CD4-positive, alpha-beta memory T cell (primary cell): ENCODE results near the gene E4F1. TPM values are rescaled to one million over a fixed set of nuclear protein-coding genes. Genes with fewer than 3 reads are reported as not detected.

Source experiments
- CTCF ChIA-PET: fragments of 350-600 bp; sonication (Branson Sonifier 250); formaldehyde crosslinking; loops from one replicate; lab custom pipeline; 2021; ENCODE audit warnings: inconsistent platforms; ENCODE audit not compliant: partially characterized antibody; lab: Charles Lee
- POLR2A ChIA-PET: fragments of 350-600 bp; sonication (Branson Sonifier 250); formaldehyde crosslinking; loops from one replicate; lab custom pipeline; 2021; ENCODE audit not compliant: partially characterized antibody; lab: Charles Lee
- DNase-seq, 5 donors: peaks; one replicate each; pipeline versions ENCODE4 v3.0.0 to v3.0.0-alpha.2; 2020 to 2022; ENCODE audit warnings: mixed read lengths in 1 of 5
- H3K27ac ChIP-seq: one replicate; pipeline ENCODE4 v1.7.0; 2013; ENCODE audit warnings: low read depth, low read length
- H3K27me3 ChIP-seq: 2 replicates; pipeline ENCODE4 v1.7.0; 2013; ENCODE audit warnings: mild to moderate bottlenecking, low read length, moderate library complexity; ENCODE audit not compliant: insufficient read depth
- H3K36me3 ChIP-seq: 2 replicates; pipeline ENCODE4 v1.7.0; 2013; ENCODE audit warnings: mild to moderate bottlenecking, low read length, moderate library complexity; ENCODE audit not compliant: insufficient read depth
- H3K4me1 ChIP-seq: 2 replicates; pipeline ENCODE4 v1.7.0; 2013; ENCODE audit warnings: mild to moderate bottlenecking, low read length, moderate library complexity; ENCODE audit not compliant: insufficient read depth
- H3K4me3 ChIP-seq, 2 donors: one replicate each; pipeline ENCODE4 v1.7.0; 2013; ENCODE audit warnings: low read length in 2 of 2, mild to moderate bottlenecking in 1 of 2
- H3K9me3 ChIP-seq, 2 donors: one replicate each; pipeline ENCODE4 v1.7.0; 2013; ENCODE audit warnings: low read length in 2 of 2, control low read depth in 1 of 2; ENCODE audit not compliant: control insufficient read depth in 1 of 2
- H3K27ac Mint-ChIP-seq, 7 donors: one replicate each; pipeline ENCODE4 v1.8.0; 2020 to 2021; ENCODE audit warnings: mixed read lengths in 7 of 7, mild to moderate bottlenecking in 6 of 7, inconsistent platforms in 3 of 7, moderate library complexity in 3 of 7
- H3K27me3 Mint-ChIP-seq, 2 donors: one replicate each; pipeline ENCODE4 v1.8.0; 2020 to 2021; ENCODE audit warnings: mixed read lengths in 2 of 2
- H3K36me3 Mint-ChIP-seq, 2 donors: one replicate each; pipeline ENCODE4 v1.8.0; 2020 to 2021; ENCODE audit warnings: mixed read lengths in 2 of 2, inconsistent platforms in 1 of 2, mild to moderate bottlenecking in 1 of 2
- H3K4me1 Mint-ChIP-seq, 4 donors: one replicate each; pipeline ENCODE4 v1.8.0; 2020 to 2021; ENCODE audit warnings: mixed read lengths in 4 of 4, mild to moderate bottlenecking in 1 of 4
- H3K4me3 Mint-ChIP-seq, 8 donors: one replicate each; pipeline ENCODE4 v1.8.0; 2020 to 2021; ENCODE audit warnings: mixed read lengths in 8 of 8, mild to moderate bottlenecking in 7 of 8, moderate library complexity in 6 of 8, inconsistent platforms in 3 of 8
- H3K9me3 Mint-ChIP-seq, 8 donors: one replicate each; pipeline ENCODE4 v1.8.0; 2020 to 2021; ENCODE audit warnings: mixed read lengths in 8 of 8, mild to moderate bottlenecking in 5 of 8, inconsistent platforms in 3 of 8, moderate library complexity in 1 of 8
- intact Hi-C: fragments of 100-400 bp; cut with micrococcal nuclease; formaldehyde crosslinking; loops from one replicate; pipeline ENCODE4 v1.15.1; 2023
- polyA plus RNA-seq, 2 donors: library from polyadenylated mRNA; unstranded; fragments of 300-500 nt; fragmentation: Illumina TruSeq; gene quantifications; one replicate each; pipeline ENCODE4 v1.2.3, GENCODE V29; 2021
- total RNA-seq, 2 experiments: library from RNA; stranded (reverse); gene quantifications; one replicate each; pipeline ENCODE4 v1.2.3, GENCODE V29; 2021

Gene E4F1
- total and polyA plus RNA-seq, 4 experiments from 2014 or later: 6.7 to 49.7 (median 33.7) TPM

DNA sequence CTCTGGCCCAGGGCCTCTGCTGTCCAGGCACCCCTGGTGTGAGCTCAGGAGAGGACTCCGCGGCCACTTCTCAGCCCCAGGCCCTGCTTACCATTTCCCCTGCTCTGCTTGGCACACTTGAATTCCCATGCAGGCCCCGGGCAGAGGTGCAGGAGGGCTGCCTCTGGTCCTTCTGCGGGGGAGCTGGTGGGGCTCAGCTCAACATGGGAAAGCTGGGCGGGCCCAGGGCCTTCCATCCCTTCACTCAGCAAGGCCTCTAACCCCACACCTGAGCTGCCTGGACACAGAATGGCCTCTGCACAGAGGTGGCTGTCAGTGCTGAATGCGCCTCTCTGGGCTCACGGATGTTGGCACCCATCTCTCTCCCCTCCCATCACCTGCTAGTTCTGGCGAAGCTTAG, 57.1 kb downstream of the E4F1 start:
- Mint-ChIP-seq H3K4me3 (no peak overlapping the region), H3K27ac (no peak overlapping the region), H3K27me3 (no peaks in the 10 kb centered on the region), H3K36me3 (peaks cover 4 to 6% of the 10 kb centered on the region in 2 donors), H3K9me3 (no peaks in the 10 kb centered on the region), H3K4me1 (no peaks in the 10 kb centered on the region)
- Histone ChIP-seq H3K4me1 (no peaks in the 10 kb centered on the region), H3K27me3 (no peaks in the 10 kb centered on the region), H3K27ac (no peak overlapping the region), H3K36me3 (no peaks in the 10 kb centered on the region), H3K4me3 (no peak overlapping the region), H3K9me3 (no peaks in the 10 kb centered on the region)
- intact Hi-C loops: no loop called here
- no peak for DNase-seq
- POLR2A ChIA-PET: interaction anchor here (1.6 kb wide), 1 partner anchor 12 kb away, joined by 5 read pairs; the partner anchor contains the start of gene RNPS1
- CTCF ChIA-PET: no interaction called here

DNA sequence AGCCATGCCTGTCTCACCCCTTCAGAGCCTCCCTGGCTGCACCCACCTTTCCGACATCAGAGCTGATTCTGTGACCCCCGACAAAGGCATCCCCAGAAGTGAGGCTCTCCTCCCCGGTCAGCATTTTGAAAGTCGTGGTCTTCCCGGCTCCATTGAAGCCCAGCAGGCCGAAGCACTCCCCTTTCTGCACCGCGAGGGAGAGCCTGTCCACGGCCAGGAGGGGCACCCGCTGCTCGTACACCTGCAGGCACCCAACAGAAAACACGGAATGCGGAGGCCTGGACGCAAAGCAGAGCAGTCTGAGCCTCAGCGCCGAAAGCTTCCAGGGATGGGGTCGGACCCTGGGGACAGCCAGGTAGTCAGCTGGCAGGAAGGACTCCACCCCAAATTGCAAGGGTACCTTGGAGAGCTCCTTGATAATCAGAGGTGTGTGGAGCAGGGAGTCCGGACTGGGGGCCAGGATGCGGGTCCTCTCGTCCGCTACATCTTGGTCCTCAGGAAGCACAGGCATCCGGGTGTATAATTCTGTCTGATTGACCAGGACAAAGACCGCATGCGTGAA, 57.7 kb downstream of the E4F1 start:
- ChIA-PET CTCF (no interaction called here), POLR2A (interaction anchor here (1.6 kb wide), 1 partner anchor 13 kb away, joined by 5 read pairs; the partner anchor contains the start of gene RNPS1)
- peaks cover 4 to 6% of the 10 kb centered on the region in 2 donors for H3K36me3 Mint-ChIP-seq
- no peak for DNase-seq
- no peaks in the 10 kb centered on the region for H3K4me1 Mint-ChIP-seq
- no peaks in the 10 kb centered on the region for H3K27me3 ChIP-seq
- intact Hi-C loops: no loop called here
- H3K9me3 Mint-ChIP-seq: no peaks in the 10 kb centered on the region
- no peak overlapping the region for H3K4me3 Mint-ChIP-seq
- H3K9me3 ChIP-seq: no peaks in the 10 kb centered on the region
- no peak overlapping the region for H3K4me3 ChIP-seq
- no peaks in the 10 kb centered on the region for H3K27me3 Mint-ChIP-seq
- H3K36me3 ChIP-seq: no peaks in the 10 kb centered on the region
- H3K4me1 ChIP-seq: no peaks in the 10 kb centered on the region
- no peak overlapping the region for H3K27ac Mint-ChIP-seq
- no peak overlapping the region for H3K27ac ChIP-seq

DNA sequence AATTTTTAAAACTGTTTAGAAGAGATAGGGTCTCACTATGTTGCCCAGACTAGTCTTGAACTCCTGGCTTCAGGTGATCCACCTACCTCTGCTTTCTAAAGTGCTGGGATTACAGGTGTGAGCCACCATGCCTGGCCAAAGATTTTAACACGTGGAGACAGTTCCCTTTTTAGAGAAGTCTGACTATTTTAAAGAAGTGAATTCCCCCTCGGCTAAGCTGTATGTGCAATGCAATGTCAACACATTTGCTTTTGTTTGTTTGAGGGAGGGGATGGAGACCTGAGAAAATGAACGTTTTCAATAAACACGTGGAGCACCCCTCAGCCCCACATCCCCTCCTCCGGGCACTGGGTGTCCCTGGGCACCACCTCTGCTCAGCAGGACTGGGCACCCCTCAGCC, 58.9 kb downstream of the E4F1 start:
- Histone ChIP-seq H3K36me3 (no peaks in the 10 kb centered on the region), H3K9me3 (no peaks in the 10 kb centered on the region), H3K4me3 (no peak overlapping the region), H3K27me3 (no peaks in the 10 kb centered on the region), H3K27ac (no peak overlapping the region), H3K4me1 (no peaks in the 10 kb centered on the region)
- H3K4me3 Mint-ChIP-seq: no peak overlapping the region
- no peaks in the 10 kb centered on the region for H3K9me3 Mint-ChIP-seq
- ChIA-PET CTCF (no interaction called here), POLR2A (interaction anchor here (0.7 to 1.6 kb wide), 2 partner anchors 14 to 405 kb away, joined by 3 to 5 read pairs; partner anchors contain the start of gene RNPS1)
- peaks cover 4 to 6% of the 10 kb centered on the region in 2 donors for H3K36me3 Mint-ChIP-seq
- no peak overlapping the region for H3K27ac Mint-ChIP-seq
- no peaks in the 10 kb centered on the region for H3K27me3 Mint-ChIP-seq
- no peaks in the 10 kb centered on the region for H3K4me1 Mint-ChIP-seq
- intact Hi-C loops: no loop called here
- no peak for DNase-seq

DNA sequence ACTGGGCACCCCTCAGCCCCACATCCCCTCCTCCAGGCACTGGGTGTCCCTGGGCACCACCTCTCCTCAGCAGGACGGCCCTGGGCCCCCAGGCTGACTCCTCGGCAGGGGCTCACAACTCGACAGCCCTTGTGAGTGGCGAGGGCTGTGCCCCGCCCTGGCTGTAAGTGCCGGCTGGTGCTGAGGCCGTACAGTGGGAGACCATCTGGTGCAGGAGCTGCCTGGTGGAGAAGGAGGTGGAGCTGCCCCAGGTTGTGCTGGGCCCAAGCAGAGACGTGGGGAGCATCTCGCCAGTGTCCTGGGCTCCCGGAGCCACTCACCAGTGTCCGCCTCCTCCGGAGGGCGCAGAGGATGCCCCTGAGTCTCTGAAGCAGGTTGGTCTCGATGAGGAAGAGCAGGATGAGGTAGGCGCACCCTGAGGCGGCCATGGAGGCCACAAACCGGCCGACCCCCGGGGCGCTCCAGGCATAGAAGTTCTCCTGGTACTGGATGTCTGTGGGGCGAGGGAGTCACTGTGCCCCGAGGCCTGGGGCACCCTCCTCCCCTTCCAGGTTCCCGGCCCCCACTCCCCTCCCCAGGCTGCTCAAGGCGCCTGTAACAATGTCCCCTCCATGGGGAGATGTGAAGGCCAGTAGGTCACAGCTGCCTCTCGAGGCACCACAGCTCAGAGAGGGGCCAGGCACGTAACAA, 59.6 kb downstream of the E4F1 start:
- intact Hi-C loops: no loop called here
- Histone ChIP-seq H3K27me3 (no peaks in the 10 kb centered on the region), H3K9me3 (no peaks in the 10 kb centered on the region), H3K27ac (no peak overlapping the region), H3K4me1 (no peaks in the 10 kb centered on the region), H3K4me3 (no peak overlapping the region), H3K36me3 (no peaks in the 10 kb centered on the region)
- Mint-ChIP-seq H3K36me3 (peaks cover 4 to 6% of the 10 kb centered on the region in 2 donors), H3K27me3 (no peaks in the 10 kb centered on the region), H3K4me3 (no peak overlapping the region), H3K27ac (no peak overlapping the region), H3K9me3 (no peaks in the 10 kb centered on the region), H3K4me1 (no peaks in the 10 kb centered on the region)
- CTCF ChIA-PET: no interaction called here
- POLR2A ChIA-PET: no interaction called here
- no peak for DNase-seq

DNA sequence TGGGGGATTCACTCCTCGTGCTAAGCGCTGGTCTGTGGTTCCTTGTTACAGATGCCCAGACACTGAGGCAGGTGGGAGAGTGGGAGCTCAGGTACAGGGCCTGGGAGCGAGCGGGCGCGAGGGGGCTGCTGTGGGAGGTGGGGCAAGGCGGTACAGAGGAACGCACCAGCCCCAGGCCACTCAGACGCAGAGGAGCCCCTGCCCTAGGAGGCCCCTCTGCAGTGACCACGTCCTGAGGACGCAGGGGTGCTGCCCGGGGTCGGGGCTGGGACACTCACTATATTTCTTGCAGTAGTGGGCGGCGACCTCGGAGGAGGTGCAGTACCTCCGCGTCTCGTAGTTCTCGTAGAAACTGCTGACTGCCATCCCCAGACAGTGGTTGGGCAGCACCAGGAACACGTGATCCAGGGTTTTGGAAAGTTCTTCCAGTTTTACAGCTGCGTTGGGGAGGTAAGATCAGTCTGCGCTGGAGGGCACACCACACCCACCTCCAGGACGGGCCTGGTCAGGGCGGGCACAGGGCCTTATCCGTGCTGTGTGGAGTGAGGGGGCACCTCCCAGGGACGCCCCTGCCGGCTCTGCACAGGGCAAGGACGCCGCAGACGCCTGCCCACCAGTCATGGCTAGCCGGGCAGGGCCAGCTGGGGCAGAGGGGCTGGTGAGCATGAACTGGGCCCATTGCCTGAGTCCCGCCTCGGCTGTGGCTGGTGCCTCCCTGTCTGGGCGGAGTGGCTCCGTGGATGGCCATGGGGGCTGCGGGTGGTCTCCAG, 60.8 kb downstream of the E4F1 start:
- Histone ChIP-seq H3K9me3 (no peaks in the 10 kb centered on the region), H3K36me3 (no peaks in the 10 kb centered on the region), H3K4me1 (no peaks in the 10 kb centered on the region), H3K27ac (no peak overlapping the region), H3K4me3 (no peak overlapping the region), H3K27me3 (no peaks in the 10 kb centered on the region)
- intact Hi-C loops: no loop called here
- H3K4me3 Mint-ChIP-seq: no peak overlapping the region
- ChIA-PET CTCF (no interaction called here), POLR2A (no interaction called here)
- no peaks in the 10 kb centered on the region for H3K27me3 Mint-ChIP-seq
- DNase-seq: no peak
- H3K4me1 Mint-ChIP-seq: no peaks in the 10 kb centered on the region
- H3K27ac Mint-ChIP-seq: no peak overlapping the region
- H3K9me3 Mint-ChIP-seq: no peaks in the 10 kb centered on the region
- peaks cover 4 to 6% of the 10 kb centered on the region in 2 donors for H3K36me3 Mint-ChIP-seq

DNA sequence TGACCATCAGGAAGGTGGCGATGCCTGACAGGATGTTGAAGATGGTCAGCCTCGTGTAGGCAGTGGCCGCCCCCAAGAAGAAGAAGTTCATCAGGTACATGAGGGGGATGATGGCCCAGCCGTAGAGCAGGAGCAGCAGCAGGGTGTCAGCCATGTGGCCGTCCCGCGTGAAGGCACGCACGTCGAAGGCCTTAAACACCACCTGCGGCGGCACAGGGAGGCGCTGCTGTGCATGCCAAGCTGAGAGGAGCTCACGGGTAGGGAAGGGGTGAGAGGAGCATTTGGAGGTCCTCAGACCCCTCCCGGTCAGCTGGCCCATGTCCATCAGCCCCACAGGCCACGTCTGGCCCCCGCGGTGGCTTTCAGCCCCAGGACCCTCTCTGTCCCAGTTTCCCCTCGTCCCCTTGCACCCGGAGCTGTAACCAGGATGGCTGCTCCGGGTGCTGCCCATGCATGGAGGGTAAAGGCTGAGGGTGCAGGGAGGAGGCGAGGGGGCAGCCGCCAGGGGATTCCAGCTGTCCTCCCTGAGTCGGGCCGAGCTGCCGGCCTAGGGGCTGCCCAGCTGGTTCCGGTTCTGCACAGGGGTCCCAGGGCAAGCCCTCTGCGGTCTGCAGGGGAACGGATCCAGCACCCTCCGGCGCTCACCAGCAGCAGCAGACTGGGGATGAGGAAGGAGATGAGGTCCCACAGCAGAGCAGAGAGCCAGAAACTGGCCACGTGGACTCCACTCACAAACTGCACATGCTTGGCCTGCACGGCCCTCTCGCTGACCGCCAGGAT, 61.6 kb downstream of the E4F1 start:
- Histone ChIP-seq H3K4me3 (no peak overlapping the region), H3K36me3 (no peaks in the 10 kb centered on the region), H3K9me3 (no peaks in the 10 kb centered on the region), H3K27me3 (no peaks in the 10 kb centered on the region), H3K27ac (no peak overlapping the region), H3K4me1 (no peaks in the 10 kb centered on the region)
- Mint-ChIP-seq H3K27me3 (no peaks in the 10 kb centered on the region), H3K4me1 (no peaks in the 10 kb centered on the region), H3K9me3 (no peaks in the 10 kb centered on the region), H3K27ac (no peak overlapping the region), H3K4me3 (no peak overlapping the region), H3K36me3 (peaks cover 3 to 6% of the 10 kb centered on the region in 2 donors)
- no peak for DNase-seq
- intact Hi-C loops: no loop called here
- POLR2A ChIA-PET: no interaction called here
- CTCF ChIA-PET: no interaction called here
